ENCODE data around the gene TCP10L. TPM values are rescaled to one million over a fixed set of nuclear protein-coding genes. Genes with fewer than 3 reads are reported as not detected.

The TCP10L gene
- total and polyA plus RNA-seq, 10 of the 15 experiments (the other 5 are each of a cell fraction or from before 2014, with no cell fraction given) = 0.11 to 0.45 (median 0.19) TPM; not detected in 3

GRCh38 chr21:32562915-32563314 lies 22.4 kb downstream of the TCP10L start:
- WGBS (ENCODE audit: insufficient coverage, insufficient replicate concordance, low lambda C conversion rate, missing lambda C conversion rate) = 45% methylated on average over 2 of the region's 2 CpGs

More at GRCh38 chr21:32562915-32563314, 22.4 kb downstream of the TCP10L start:
- no peak overlapping the region for H3K9ac ChIP-seq (ENCODE audit: control insufficient read depth, insufficient read depth, low read length)
- H3K79me2 ChIP-seq (ENCODE audit: control insufficient read depth, insufficient read depth, low read length) = no peaks in the 10 kb centered on the region
- CTCF ChIA-PET = interaction anchor here (1.2 to 1.5 kb wide), 2 partner anchors 24 to 39 kb away, joined by 4 to 5 read pairs; no protein-coding TSS in a partner anchor
- no peak for TF ChIP-seq LARP7 (IDR thresholded peaks at IDR 0.05)
- TF ChIP-seq RAD21 (IDR thresholded peaks at IDR 0.05; ENCODE audit: insufficient read depth, low read depth, low read length) = no peak
- no peak for TF ChIP-seq RCOR1 (conservative IDR thresholded peaks at IDR 0.05; ENCODE audit: low read depth, low read length)
- TF ChIP-seq USF2 (IDR thresholded peaks at IDR 0.05; ENCODE audit: borderline replicate concordance, low read depth, low read length) = no peak
- no peak for TF ChIP-seq ZBED1 (IDR thresholded peaks at IDR 0.05; ENCODE audit: borderline replicate concordance)
- no peak for TF ChIP-seq NFYB (IDR thresholded peaks at IDR 0.05; ENCODE audit: insufficient read depth, low read depth, low read length)
- TF ChIP-seq ATF2 (IDR thresholded peaks at IDR 0.05; ENCODE audit: low read length) = no peak
- TF ChIP-seq STAT3 (IDR thresholded peaks at IDR 0.05; ENCODE audit: low read depth, low read length) = no peak
- no peak for TF ChIP-seq ZNF217 (IDR thresholded peaks at IDR 0.05)
- no peak for TF ChIP-seq SUZ12 (IDR thresholded peaks at IDR 0.05; ENCODE audit: unreplicated experiment)
- TF ChIP-seq NR2C1 (IDR thresholded peaks at IDR 0.05) = no peak
- no peak for TF ChIP-seq RAD51 (IDR thresholded peaks at IDR 0.05)
- no peak for TF ChIP-seq ATF7 (IDR thresholded peaks at IDR 0.05; ENCODE audit: low read depth)
- TF ChIP-seq BCLAF1 (IDR thresholded peaks at IDR 0.05) = no peak
- no peak for TF ChIP-seq WRNIP1 (IDR thresholded peaks at IDR 0.05; ENCODE audit: borderline replicate concordance, low read depth, low read length)
- no peak for TF ChIP-seq ZNF207 (IDR thresholded peaks at IDR 0.05; ENCODE audit: borderline replicate concordance)
- no peak for TF ChIP-seq KAT2A (conservative IDR thresholded peaks at IDR 0.05; ENCODE audit: control insufficient read depth, low read depth, low read length)
- no peak for TF ChIP-seq MYB (IDR thresholded peaks at IDR 0.05; ENCODE audit: borderline replicate concordance, low read depth, low read length)
- TF ChIP-seq PAX5 (IDR thresholded peaks at IDR 0.05; ENCODE audit: borderline replicate concordance, low read depth, low read length) = no peak
- no peak for TF ChIP-seq MTA3 (IDR thresholded peaks at IDR 0.05; ENCODE audit: borderline replicate concordance, low read length)
- no TSS peak for BruUV-seq (replicated peaks)
- DNase-seq (ENCODE audit: low read depth, low spot score) (no peak), ATAC-seq (no peak), FAIRE-seq (no peak)
- SMC1A ChIA-PET (ENCODE audit: uncharacterized antibody, unreplicated experiment) = no interaction called here
- H3K4me2 ChIP-seq (ENCODE audit: control insufficient read depth, insufficient read depth) = no peak overlapping the region
- no peaks in the 10 kb centered on the region for H4K20me1 ChIP-seq (ENCODE audit: control insufficient read depth, insufficient read depth)
- POLR2A ChIA-PET = no interaction called here
- RAD21 ChIA-PET (ENCODE audit: unreplicated experiment) = no interaction called here
- no peaks in the 10 kb centered on the region for H3K36me3 ChIP-seq (ENCODE audit: control insufficient read depth in 2 of 2, insufficient read depth in 2 of 2, low read length in 1 of 2)
- H3K4me3 ChIP-seq = no peak overlapping the region
- intact Hi-C loops (cut with micrococcal nuclease; ENCODE audit: unreplicated experiment) = loop anchor here (10.0 kb wide), 1 partner anchor 158 kb away; no protein-coding TSS in a partner anchor
- no peak overlapping the region for H2AFZ ChIP-seq (ENCODE audit: control insufficient read depth, low read depth, low read length)
- H3K9me3 ChIP-seq (replicated peaks; ENCODE audit: control insufficient read depth, insufficient read depth, low read length) = peaks cover 1% of the 10 kb centered on the region; the same call in 1 of the 3 replicates
- H3K27me3 ChIP-seq (replicated peaks in 1 of 2; ENCODE audit: control insufficient read depth in 2 of 2, insufficient read depth in 2 of 2, low read length in 1 of 2) = no peaks in the 10 kb centered on the region
- in situ Hi-C loops (cut with MboI) = no loop called here
- H3K27ac ChIP-seq (ENCODE audit: control insufficient read depth, insufficient read depth) = no peak overlapping the region
- no peaks in the 10 kb centered on the region for H3K4me1 ChIP-seq (ENCODE audit: control insufficient read depth, insufficient read depth, low read length)
